GM21447 (cell line): ENCODE measurements around the gene ACAN.

Experiments
- ATAC-seq: cut with Tn5 transposase; IDR thresholded peaks from one replicate; pipeline ENCODE4 v1.9.1; 2021; ENCODE audit not compliant: unreplicated experiment

Gene ACAN

GRCh38 chr15:88800738-88801137 is 2.5 kb upstream of the ACAN start:
- ATAC-seq = no peak

- no peak for ATAC-seq
Measured at GRCh38 chr15:88802250-88802990, 816 bp upstream of the ACAN start.

- ATAC-seq = no peak
Measured at GRCh38 chr15:88802991-88803240, 320 bp upstream of the ACAN start.

GRCh38 chr15:88803920-88804247 is 648 bp downstream of the ACAN start:
- ATAC-seq = no peak

- ATAC-seq = no peak
Measured at GRCh38 chr15:88804257-88804656, 1.0 kb downstream of the ACAN start.

- no peak for ATAC-seq
Measured at GRCh38 chr15:88805031-88805780, 2.0 kb downstream of the ACAN start.

- ATAC-seq = no peak
Measured at GRCh38 chr15:88810446-88810845, 7.2 kb downstream of the ACAN start.

- ATAC-seq = no peak
Measured at GRCh38 chr15:88812133-88812532, 8.9 kb downstream of the ACAN start.

- no peak for ATAC-seq
Measured at GRCh38 chr15:88813960-88814359, 10.7 kb downstream of the ACAN start.

GRCh38 chr15:88814393-88814792 is 11.2 kb downstream of the ACAN start:
- no peak for ATAC-seq

GRCh38 chr15:88818920-88819319 is 15.7 kb downstream of the ACAN start:
- no peak for ATAC-seq

GRCh38 chr15:88821993-88822392 is 18.8 kb downstream of the ACAN start:
- no peak for ATAC-seq

GRCh38 chr15:88828791-88829190 is 25.6 kb downstream of the ACAN start:
- ATAC-seq = no peak

- no peak for ATAC-seq
Measured at GRCh38 chr15:88830016-88830415, 26.8 kb downstream of the ACAN start.

- no peak for ATAC-seq
Measured at GRCh38 chr15:88832820-88833730, 29.8 kb downstream of the ACAN start.

GRCh38 chr15:88833731-88834100 is 30.5 kb downstream of the ACAN start:
- no peak for ATAC-seq

GRCh38 chr15:88834211-88834812 is 31.1 kb downstream of the ACAN start:
- no peak for ATAC-seq

GRCh38 chr15:88835119-88835518 is 31.9 kb downstream of the ACAN start:
- no peak for ATAC-seq

GRCh38 chr15:88835646-88836045 is 32.4 kb downstream of the ACAN start:
- ATAC-seq = no peak

GRCh38 chr15:88838667-88839066 is 35.4 kb downstream of the ACAN start:
- no peak for ATAC-seq

- no peak for ATAC-seq
Measured at GRCh38 chr15:88839146-88839545, 35.9 kb downstream of the ACAN start.

GRCh38 chr15:88839961-88840360 is 36.7 kb downstream of the ACAN start:
- ATAC-seq = no peak
